Head of caudate nucleus (tissue), 42 donors: Measurements from ENCODE around the gene CERKL.
A peak's percentile ranks its signal among the peaks of the same experiment; 100 is the strongest.
"Not testable (repeated sequence)": the region's sequence is repeated elsewhere in the genome, so short reads cannot be mapped to it uniquely, and the experiment has no call there.

ENCODE experiments used
- DNase-seq, 42 donors: peaks; one replicate each; pipeline versions ENCODE4 v3.0.0 to v3.0.0-alpha.2; 2020 to 2021; ENCODE audit warnings: mixed read lengths in 7 of 42
- intact Hi-C: fragments of 100-400 bp; cut with DNase I; formaldehyde crosslinking; loops from one replicate; pipeline ENCODE4 v1.15.0; 2022

CERKL gene

GRCh38 chr2:181656450-181657291, at the start of gene CERKL:
Gene CERKL, minus strand, starts transcription at chr2:181657105. Its CDS starts 99 bp downstream, at chr2:181657006.
- peak in 18 of 42 donors; percentile 10 to 45 (median 23) for DNase-seq

GRCh38 chr2:181702519-181702918, 45.6 kb upstream of the CERKL start:
- DNase-seq, intact Hi-C loops: not testable (repeated sequence)

More at GRCh38 chr2:181656450-181657291, at the start of gene CERKL:
- intact Hi-C loops: no loop called here

GRCh38 chr2:181698223-181698622, 41.3 kb upstream of the CERKL start:
- DNase-seq: no peak
- intact Hi-C loops: no loop called here

- intact Hi-C loops: no loop called here
- no peak for DNase-seq
Observed at GRCh38 chr2:181697571-181697970, 40.7 kb upstream of the CERKL start.

GRCh38 chr2:181697126-181697525, 40.2 kb upstream of the CERKL start:
- intact Hi-C loops: no loop called here
- no peak for DNase-seq

GRCh38 chr2:181694271-181694670, 37.4 kb upstream of the CERKL start:
- intact Hi-C loops: no loop called here
- DNase-seq: no peak

- intact Hi-C loops: no loop called here
- no peak for DNase-seq
Observed at GRCh38 chr2:181690860-181691259, 34.0 kb upstream of the CERKL start.

GRCh38 chr2:181686576-181687185, 29.8 kb upstream of the CERKL start:
- DNase-seq: no peak
- intact Hi-C loops: no loop called here

- DNase-seq: peak in 1 of 42 donors; percentile 3
- intact Hi-C loops: no loop called here
Observed at GRCh38 chr2:181685150-181685688, 28.3 kb upstream of the CERKL start.

- no peak for DNase-seq
- intact Hi-C loops: no loop called here
Observed at GRCh38 chr2:181684454-181685149, 27.7 kb upstream of the CERKL start.

- intact Hi-C loops: no loop called here
- DNase-seq: peak in 4 of 42 donors; percentile 18 to 33 (median 26)
Observed at GRCh38 chr2:181683518-181684453, 26.9 kb upstream of the CERKL start.

- intact Hi-C loops: no loop called here
Observed at GRCh38 chr2:181682795-181683517, 26.1 kb upstream of the CERKL start.

GRCh38 chr2:181682026-181682789, 25.3 kb upstream of the CERKL start:
- no peak for DNase-seq
- intact Hi-C loops: no loop called here

More at GRCh38 chr2:181682795-181683517, 26.1 kb upstream of the CERKL start:
- no peak for DNase-seq

- DNase-seq: no peak
- intact Hi-C loops: no loop called here
Observed at GRCh38 chr2:181680937-181681811, 24.3 kb upstream of the CERKL start.

- DNase-seq: peak in 3 of 42 donors; percentile 16 to 43 (median 42)
- intact Hi-C loops: no loop called here
Observed at GRCh38 chr2:181680055-181680936, 23.4 kb upstream of the CERKL start, which contains the start of gene NEUROD1. Gene NEUROD1, minus strand, starts transcription at chr2:181680517. Its CDS starts 1,657 bp downstream, at chr2:181678860.
